Epithelial cell of esophagus (primary cell): ENCODE measurements around the gene FBXW5.

Experiments
- DNase-seq: peaks from one replicate; pipeline ENCODE4 v3.0.0; 2010; ENCODE audit warnings: low read depth
- H3K4me3 ChIP-seq: 2 replicates; pipeline ENCODE4 v1.5.1; 2011; ENCODE audit warnings: mild to moderate bottlenecking, low read length, control low read depth
- CTCF ChIP-seq: IDR thresholded peaks from 2 replicates; pipeline ENCODE4 v1.5.1; 2011; ENCODE audit warnings: low read depth, mild to moderate bottlenecking, low read length, control low read depth, inconsistent platforms; ENCODE audit not compliant: insufficient read depth; ENCODE audit errors: missing control alignments

The FBXW5 gene

GRCh38 chr9:136946228-136947027 lies 1.9 kb upstream of the FBXW5 start:
- DNase-seq: no peak
- TF ChIP-seq CTCF: no peak

GRCh38 chr9:136945333-136946227 lies 1.0 kb upstream of the FBXW5 start:
- H3K4me3 ChIP-seq: no peak overlapping the region
- TF ChIP-seq CTCF: no peak
- no peak for DNase-seq

More at GRCh38 chr9:136946228-136947027, 1.9 kb upstream of the FBXW5 start:
- no peak overlapping the region for H3K4me3 ChIP-seq

- peak; percentile 48 for DNase-seq
- no peak for TF ChIP-seq CTCF
- H3K4me3 ChIP-seq: peak overlapping the region; percentile 71
These were observed 373 bp downstream of the FBXW5 start for GRCh38 chr9:136944212-136944518.

GRCh38 chr9:136943291-136944211 lies 987 bp downstream of the FBXW5 start:
- peak; percentile 42 for DNase-seq
- TF ChIP-seq CTCF: no peak
- H3K4me3 ChIP-seq: peak overlapping the region; percentile 71

- peak overlapping the region; percentile 71 for H3K4me3 ChIP-seq
- no peak for DNase-seq
- no peak for TF ChIP-seq CTCF
These were observed 1.7 kb downstream of the FBXW5 start for GRCh38 chr9:136942881-136943230.

GRCh38 chr9:136942112-136942880 lies 2.2 kb downstream of the FBXW5 start:
- DNase-seq: no peak
- H3K4me3 ChIP-seq: no peak overlapping the region
- TF ChIP-seq CTCF: no peak
